HG02610 (cell line): ENCODE results near the gene DMWD.
A peak's percentile ranks its signal among the peaks of the same experiment; 100 is the strongest.

Experiments used
- ATAC-seq: cut with Tn5 transposase; IDR thresholded peaks from one replicate; pipeline ENCODE4 v1.9.1; 2021; ENCODE audit warnings: mild to moderate bottlenecking, moderate library complexity; ENCODE audit not compliant: unreplicated experiment

The DMWD gene

DNA sequence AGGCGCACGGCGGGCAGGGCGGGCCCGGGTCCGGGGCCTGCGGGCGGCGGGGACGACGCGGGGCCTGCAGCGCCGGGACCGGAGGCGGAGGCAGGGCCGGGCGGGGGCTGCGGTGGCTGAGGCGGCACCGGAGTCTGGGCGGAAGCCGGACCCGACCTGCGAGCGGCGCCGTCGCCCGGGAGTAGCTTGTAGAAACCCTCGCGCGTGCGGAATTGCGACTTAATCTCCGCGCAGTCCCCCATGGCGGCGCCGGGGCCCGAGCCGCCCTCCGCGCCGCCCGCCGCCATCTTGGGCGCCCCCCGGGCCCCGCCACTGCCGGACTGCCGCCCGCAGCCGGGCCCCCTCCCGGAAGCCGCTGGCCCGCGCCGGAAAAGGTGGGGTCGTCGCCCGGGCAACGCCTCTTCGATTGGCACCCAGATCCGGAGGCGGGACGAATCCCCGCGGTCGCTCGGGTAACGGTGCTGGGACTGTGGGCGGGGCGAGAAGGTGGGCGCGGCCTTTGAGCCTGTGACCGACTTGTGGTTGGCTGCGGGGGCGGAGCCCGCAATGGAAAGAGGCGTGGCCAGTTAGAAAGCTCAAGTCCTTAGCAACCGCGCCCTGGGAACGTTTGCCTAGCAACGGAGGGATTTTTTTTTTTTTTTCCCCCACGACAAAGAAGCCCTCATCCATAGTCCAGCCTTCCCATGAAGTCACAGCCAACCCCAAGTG is at the start of gene DMWD:
TSS of gene DMWD (minus strand) at position 376 of the 708 bp plus-strand sequence. CDS start at position 287, 89 bp downstream.
- peak; percentile 89 for ATAC-seq

GRCh38 chr19:45842198-45842597 is 49.6 kb upstream of the DMWD start:
- no peak for ATAC-seq

- ATAC-seq = no peak
Measured at GRCh38 chr19:45834970-45835369, 42.3 kb upstream of the DMWD start.

DNA sequence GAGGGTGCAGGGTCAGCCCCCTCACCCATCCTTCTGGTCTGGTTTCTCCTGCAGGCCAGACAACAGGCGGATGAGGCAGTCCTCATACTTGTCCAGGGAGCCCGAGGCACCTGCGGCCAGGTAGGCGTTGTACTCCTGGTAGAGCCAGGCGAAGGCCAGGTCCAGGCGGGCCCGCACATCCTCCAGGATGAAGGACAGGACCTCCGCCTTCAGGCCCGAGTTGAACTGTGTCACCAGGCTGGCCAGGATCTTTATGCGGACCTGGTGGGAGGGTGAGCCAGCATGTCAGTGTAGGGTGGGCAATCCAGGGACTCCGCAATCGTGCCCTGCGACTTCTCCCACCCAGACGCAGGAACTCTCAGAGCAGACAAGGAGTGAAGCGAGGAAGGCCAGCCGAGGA is 36.3 kb upstream of the DMWD start:
- no peak for ATAC-seq

DNA sequence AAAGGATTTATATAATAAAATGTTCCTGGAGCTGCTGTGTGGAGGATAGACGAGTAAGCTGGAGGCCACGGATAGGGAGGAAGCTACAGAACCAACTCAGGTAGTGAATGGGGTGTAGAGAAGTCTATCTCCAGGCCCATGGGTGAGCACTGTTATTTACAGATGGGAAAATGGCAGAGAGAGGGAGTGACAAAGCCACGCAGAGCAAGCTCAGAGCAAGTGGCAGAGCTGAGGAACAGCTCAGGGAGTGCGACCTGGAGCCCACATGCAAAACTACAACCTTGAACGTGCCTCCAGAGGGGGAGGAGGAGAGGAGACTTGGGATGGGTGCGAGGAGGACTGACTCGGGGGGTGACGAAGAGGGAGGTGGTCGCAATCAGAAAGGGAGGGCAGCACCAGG is 35.9 kb upstream of the DMWD start:
- ATAC-seq = no peak

GRCh38 chr19:45827459-45828093 is 34.9 kb upstream of the DMWD start:
- ATAC-seq = no peak

GRCh38 chr19:45826934-45827333 is 34.3 kb upstream of the DMWD start:
- ATAC-seq = no peak

DNA sequence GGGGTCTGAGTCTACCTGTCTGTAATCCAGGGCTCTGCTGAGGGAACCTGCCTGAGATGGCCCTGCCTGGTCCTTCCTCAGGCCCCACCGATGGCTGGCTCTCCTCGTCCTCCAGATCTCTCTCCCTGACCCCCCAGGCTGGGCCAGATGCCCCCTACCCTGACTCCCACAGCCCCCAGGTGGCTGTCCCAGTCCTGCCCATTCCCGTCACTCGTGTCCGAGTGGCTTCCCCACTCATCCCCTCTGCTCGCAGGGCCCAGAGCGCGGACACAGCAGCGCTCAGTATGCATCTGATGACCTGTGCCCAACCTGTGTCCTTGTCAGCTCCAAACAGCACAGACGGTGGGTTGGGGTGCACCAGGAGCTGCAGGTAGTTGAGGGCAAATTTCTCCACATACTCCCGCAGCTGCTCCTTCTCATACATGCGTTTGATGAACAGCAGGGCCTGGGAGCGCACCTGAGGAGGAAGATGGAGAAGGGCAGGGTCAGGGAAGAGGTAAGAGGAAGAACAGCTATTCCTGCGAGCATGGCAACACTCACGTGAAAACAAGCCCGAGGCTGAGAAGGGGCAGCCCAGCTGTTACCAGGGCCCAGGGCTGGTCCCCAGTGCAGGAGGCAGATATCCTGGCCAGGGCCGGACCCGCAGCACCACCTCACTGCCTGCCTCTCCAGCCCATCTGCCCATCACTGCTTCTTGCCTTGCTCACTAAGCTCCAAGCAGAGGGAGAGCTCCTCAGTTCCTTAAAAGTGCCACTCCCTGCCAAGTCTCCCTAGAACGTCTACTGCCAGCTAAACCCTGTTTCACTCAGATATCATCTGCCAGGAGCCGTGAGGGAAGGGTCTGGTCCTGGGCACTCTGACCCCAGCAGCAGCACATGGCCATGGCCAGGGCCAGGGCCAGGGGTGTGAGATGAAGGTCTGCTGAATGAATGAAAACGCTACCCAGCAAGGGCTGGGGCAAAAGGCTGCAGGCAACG is 33.6 kb upstream of the DMWD start:
- no peak for ATAC-seq

GRCh38 chr19:45825263-45825605 is 32.6 kb upstream of the DMWD start:
- no peak for ATAC-seq

DNA sequence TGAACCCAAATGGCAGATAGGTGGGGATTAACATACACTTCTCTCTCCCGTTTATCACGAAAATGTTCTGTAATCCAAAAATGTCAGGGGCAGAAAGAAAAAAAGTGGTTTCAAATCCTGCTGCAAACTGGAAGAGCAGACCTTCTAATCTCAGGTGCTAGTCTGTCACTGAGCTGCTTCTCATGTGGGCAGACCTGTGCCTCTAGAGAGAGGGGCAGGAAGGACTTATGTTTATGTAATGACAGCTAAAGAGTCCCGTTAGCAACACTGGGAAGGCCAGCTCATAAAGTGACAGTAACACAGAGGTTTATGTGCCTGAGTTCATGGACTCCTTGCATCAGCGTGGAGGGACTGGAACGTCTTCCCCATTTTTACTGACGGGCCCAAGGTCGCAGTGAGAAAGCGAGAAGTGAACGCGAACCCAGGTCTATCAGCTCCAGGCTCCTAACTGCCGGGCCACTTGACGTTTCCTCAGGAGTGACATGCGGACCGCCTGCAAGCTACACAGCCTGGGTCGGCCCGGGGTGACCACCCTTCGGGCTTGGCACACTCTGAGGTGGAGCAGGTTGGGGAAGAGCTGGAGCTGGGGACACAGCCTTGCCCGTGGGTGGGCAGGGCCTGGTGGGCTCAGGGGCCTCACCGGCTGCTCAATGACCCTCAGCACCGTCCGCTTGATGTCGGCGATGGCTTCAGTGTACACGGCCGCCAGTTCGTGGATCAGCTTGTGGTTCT is 32.1 kb upstream of the DMWD start:
- ATAC-seq = no peak

- ATAC-seq = no peak
Measured at GRCh38 chr19:45824041-45824471, 31.4 kb upstream of the DMWD start.

DNA sequence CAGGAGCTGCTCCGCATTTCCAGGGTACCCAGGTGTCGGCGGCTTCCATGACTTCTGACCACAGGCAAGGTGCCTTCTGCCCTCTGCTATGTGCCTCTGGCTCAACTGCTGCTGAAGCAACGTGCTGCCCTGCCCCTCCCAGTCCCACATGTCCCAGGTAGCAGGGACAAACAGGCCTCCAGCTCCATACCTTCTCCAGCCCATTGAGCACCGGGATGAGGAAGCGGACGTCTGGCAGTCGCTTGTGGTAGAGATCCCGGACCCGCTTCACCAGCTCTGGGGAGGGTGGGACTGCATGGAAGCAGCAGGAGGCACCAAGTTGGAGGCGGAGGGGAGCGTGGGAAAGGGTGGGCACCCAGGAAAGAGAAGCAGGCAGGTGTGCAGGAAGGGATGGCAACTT is 30.5 kb upstream of the DMWD start:
- ATAC-seq = no peak

- no peak for ATAC-seq
Measured at GRCh38 chr19:45822716-45823115, 30.1 kb upstream of the DMWD start.

GRCh38 chr19:45821570-45821969 is 28.9 kb upstream of the DMWD start:
- no peak for ATAC-seq

- no peak for ATAC-seq
Measured at GRCh38 chr19:45821103-45821521, 28.5 kb upstream of the DMWD start.

- no peak for ATAC-seq
Measured at GRCh38 chr19:45820413-45821102, 27.9 kb upstream of the DMWD start.

DNA sequence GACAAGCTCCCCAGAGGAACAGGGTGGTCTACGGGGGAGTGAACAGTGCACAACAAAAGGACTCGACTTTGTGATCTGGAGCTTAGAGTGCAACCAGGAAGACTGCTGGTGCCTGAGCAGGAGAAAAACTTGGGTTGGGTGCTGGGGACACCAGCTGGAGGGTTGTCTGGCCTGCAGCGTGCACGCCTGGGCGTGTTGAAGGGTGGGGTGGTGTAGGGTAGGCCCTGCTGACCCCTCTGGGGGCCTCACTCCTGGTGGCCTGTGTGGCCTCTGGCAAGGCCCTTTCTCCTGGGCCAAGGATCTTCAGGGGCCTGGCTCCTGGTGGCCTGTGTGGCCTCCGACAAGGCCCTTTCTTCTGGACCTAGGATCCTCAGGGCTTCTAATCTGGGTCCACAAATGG is 27.1 kb upstream of the DMWD start:
- ATAC-seq = no peak

- ATAC-seq = no peak
Measured at GRCh38 chr19:45817725-45818301, 25.2 kb upstream of the DMWD start.

GRCh38 chr19:45817010-45817724 is 24.5 kb upstream of the DMWD start:
- ATAC-seq = peak; percentile 81
